Measurements from ENCODE around the gene N4BP2L2.

- TF ChIP-seq CTCF (IDR thresholded peaks at IDR 0.05; ENCODE audit: insufficient read depth, low read depth, low read length): no peak
- TF ChIP-seq EZH2 (IDR thresholded peaks at IDR 0.05; ENCODE audit: insufficient read depth, low read length): no peak
Measured at GRCh38 chr13:32419862-32420261, 118.7 kb downstream of the N4BP2L2 start.
